GM21576 (cell line): ENCODE measurements around the gene NT5C1A.

Experiments used
- ATAC-seq: cut with Tn5 transposase; IDR thresholded peaks from one replicate; pipeline ENCODE4 v1.9.1; 2021; ENCODE audit warnings: mild to moderate bottlenecking, moderate library complexity; ENCODE audit not compliant: unreplicated experiment

The NT5C1A gene

DNA sequence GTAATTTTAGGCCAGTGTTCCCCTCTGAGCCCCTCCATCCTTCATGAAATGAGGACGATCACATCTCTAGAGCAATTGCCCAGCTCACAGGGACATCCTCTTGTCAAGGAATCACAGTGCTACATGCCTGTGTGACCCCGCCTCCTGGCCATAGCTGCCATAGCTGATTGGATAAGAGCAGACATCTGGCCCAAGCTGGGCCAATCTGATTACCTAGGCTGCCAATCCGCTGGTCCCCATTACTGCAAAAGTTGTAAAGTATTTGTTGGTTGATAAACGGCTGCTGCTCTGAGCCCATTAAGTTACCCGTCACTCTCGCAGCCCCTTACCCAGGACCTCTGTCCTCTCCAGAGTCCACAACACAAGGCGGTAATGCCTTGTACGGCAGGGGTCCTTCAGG lies 8.3 kb downstream of the NT5C1A start:
- ATAC-seq, result no peak

DNA sequence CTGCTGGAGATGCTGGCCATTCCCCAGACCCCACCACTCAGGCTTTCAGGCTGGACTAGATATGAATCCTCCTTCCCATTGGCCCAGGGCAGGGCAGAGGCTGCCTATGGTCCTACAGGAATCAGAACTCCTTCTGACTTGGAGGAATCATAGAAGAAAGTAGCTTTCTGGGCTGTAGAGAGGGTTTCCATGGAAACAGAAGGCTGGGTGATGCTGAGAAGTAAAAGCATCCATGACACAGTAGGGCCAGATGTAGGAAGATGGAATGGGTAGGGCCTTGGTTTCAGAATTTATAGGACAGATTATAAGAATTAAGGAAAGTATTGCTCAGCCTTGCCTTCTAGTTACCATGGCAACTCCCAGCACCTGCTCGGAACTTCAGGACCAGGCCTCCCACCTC lies 9.0 kb downstream of the NT5C1A start:
- ATAC-seq, result no peak

DNA sequence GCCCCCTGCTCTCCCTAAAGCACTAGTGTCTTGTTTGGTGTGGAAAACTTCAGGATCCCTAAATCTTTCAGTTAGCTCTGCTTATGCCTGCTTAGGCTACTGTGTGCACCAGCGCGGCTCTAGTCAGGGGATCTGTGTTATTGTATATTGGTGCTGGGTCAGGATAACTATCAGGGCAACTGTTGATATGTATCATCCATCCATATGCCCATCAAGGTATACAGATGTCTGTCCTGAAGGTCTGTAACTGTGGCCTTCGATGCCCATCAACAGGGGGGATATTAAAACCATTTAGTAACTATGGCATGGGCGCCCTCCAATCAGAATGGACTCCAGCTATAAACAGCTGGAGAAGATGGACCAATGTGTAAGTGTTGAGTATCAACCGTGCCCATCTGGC lies 12.4 kb downstream of the NT5C1A start:
- no peak for ATAC-seq

- ATAC-seq, result no peak
These were observed 12.8 kb downstream of the NT5C1A start for GRCh38 chr1:39659110-39659509.

DNA sequence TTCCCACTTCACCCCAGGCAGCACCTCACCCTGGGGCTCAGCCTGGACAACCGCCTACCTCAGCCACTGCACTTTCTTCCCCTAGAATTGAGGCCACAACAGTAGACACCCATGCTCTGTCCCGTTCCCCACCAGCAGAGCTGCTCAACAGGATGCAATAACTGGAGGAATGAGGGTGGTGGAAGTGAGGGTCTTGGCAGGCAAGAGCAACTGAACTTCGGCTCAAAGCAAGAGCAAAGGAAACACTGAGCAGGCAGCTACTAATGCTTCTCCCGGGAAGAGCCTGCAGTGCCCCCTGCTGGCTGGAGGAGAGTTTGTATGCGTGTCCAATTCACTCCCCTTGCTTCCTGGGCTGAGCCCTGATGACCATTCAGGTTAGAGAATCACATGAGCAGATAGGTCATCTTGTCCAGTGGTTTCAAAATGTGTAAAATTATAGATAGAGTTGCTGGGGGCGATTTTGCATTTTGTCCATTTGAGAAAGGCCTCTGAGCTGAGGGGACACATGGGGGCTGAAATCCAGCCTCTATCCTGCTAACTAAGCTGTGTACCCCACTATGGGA lies 13.9 kb downstream of the NT5C1A start:
- no peak for ATAC-seq

DNA sequence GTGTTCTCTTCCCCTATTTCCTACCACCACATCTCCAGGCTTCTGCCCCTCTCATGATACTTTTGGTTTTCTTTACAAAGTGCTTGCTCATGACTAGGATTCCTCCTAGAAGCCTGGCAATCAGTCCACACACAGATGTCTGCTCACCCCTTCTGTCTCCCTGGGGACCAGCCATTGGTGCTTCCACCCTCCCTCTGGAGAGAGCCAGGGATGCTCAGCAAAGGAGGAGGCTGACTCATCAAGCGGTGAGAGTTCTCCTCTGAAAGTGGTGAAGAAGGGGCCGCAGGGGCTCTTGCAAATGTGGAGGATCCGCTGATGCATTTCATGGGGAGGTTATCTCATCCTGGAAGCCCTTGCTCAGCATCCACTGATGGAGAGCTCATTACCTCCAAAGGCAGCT lies 14.5 kb downstream of the NT5C1A start:
- ATAC-seq, result no peak

DNA sequence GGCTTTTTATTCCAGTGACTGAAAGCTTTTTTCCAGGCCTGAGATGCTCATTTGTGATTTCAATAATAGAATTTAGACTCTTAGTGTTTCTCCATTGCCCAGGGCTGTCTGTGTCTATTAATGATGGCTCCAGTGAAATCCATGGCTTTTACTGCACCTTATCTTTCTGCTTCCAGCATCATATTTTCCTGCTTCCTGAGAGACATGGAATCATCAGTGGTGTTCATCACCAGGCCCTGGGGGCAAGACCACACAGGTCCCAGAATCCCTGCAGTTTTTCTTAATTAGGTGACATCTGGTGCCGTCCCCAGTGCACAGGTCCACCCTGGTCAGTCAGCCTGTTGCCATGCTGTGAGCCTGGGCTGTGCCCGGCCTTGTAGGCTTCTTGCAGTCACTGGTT lies 15.5 kb downstream of the NT5C1A start:
- ATAC-seq, result no peak

DNA sequence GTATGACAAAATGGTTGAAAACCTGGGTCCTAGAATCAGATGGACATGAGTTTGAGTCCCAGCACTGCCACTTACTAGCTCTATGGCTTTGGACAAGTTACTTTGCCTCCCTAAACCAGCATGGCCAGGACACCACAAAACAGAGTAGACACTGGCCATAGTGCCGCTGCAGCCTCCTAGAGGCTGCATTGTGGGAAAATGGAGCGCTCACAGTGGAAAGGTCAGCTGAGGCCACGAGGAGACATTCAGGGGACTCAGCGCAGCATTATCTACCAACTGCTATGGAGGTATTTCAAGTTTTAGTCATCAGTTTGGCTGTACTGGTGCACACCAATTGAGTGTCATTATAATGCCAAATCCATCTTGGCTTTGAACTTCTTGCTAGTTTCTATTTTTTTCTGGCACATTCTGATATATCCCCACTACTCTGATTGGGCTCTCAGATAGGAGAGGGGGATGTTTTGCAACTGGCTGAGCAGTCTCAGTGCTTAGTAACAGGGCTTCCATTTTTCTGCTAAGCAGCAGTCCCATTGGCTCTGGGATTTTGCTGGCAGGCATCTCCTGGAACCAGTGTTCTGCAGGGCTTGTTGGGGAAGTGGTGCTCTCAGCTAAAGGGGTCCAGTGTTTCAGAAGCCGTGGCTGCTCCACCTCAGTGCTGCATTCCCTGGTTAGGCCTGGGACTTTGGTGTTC lies 16.2 kb downstream of the NT5C1A start:
- ATAC-seq, result no peak

- ATAC-seq, result no peak
These were observed 17.6 kb downstream of the NT5C1A start for GRCh38 chr1:39654291-39654690.

DNA sequence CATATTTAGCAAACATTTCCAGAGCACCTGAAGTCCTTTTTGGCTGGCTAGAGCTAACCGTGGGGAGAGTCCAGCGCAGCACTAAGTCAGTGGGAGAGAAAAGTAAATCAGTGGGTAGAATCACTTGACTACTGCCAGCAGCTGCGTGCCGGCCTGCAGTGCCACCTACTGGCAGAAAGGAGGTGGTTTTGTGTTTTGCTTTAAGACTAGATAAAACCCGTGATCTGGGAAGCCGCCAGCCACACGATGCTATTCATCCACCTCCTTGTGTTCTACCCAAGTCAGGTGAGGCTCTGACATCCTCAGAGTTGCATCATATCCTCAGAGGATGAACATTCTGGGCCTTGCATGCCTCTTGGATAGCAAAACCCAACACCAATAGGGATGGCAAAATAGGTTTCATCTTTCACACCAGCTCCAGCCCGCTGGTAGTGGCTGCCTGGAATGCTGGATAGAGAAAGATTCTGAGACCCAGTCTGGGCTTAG lies 18.3 kb downstream of the NT5C1A start:
- ATAC-seq, result no peak

DNA sequence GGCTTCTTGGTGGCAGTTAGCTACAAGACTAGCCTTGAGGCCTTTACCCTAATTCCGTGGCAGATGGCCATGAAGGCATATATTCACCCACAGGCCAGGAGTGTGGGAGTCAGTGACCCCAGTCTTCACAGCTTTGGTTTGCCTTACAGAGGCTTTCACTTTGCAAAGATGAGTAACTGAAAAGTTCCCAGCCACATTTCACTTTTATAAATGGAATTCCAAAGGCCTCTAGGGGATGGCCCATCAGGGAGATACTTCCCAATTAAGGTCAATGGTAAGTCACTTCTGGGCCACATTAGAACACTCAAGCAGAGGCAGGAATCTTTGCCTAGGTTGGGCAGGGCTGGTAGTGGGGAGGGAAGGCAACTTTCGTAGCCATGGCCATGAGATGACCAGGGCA lies 19.4 kb downstream of the NT5C1A start:
- no peak for ATAC-seq

- no peak for ATAC-seq
These were observed 19.8 kb downstream of the NT5C1A start for GRCh38 chr1:39652105-39652504.

GRCh38 chr1:39650431-39650830 lies 21.5 kb downstream of the NT5C1A start:
- no peak for ATAC-seq

- no peak for ATAC-seq
These were observed 22.2 kb downstream of the NT5C1A start for GRCh38 chr1:39649636-39650185.

DNA sequence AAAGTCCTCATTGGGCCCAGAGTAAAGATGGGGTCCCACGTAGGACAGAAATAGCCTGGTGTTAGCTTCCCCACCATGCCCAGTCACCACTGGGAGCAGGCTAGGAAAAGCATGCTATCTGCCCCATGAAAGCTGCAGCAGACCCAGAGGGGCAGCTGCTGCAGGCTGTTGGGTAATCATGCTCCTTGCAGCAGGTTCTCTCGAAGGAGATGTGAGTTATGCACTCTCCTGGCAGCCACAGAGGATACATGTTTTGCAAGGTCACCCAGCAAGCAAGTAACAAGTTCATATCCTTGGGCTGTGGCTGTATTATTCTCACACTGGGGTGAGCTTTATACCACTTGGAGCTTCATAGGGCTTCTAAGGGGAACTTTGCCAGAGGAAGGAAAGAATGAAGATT lies 23.4 kb downstream of the NT5C1A start:
- no peak for ATAC-seq

DNA sequence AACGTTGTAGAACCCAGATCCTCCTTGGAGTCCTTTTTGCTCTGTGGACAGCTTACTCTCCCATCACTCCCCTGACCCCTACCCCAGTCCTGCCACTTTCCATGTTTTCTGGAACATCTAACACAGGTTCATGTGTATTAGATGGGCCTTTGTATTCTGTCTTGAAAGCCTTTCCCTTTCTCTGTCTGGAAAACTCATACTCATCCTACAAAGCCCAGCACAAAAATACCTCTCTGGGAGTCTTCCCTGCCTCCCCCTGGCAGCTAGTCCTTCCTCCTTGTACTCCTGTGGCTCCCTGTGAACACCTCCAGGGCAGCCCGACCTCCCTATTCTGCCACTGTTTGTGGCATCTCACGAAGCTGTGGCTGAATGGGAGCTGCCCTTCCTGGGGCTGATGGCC lies 24.7 kb downstream of the NT5C1A start:
- ATAC-seq, result no peak

DNA sequence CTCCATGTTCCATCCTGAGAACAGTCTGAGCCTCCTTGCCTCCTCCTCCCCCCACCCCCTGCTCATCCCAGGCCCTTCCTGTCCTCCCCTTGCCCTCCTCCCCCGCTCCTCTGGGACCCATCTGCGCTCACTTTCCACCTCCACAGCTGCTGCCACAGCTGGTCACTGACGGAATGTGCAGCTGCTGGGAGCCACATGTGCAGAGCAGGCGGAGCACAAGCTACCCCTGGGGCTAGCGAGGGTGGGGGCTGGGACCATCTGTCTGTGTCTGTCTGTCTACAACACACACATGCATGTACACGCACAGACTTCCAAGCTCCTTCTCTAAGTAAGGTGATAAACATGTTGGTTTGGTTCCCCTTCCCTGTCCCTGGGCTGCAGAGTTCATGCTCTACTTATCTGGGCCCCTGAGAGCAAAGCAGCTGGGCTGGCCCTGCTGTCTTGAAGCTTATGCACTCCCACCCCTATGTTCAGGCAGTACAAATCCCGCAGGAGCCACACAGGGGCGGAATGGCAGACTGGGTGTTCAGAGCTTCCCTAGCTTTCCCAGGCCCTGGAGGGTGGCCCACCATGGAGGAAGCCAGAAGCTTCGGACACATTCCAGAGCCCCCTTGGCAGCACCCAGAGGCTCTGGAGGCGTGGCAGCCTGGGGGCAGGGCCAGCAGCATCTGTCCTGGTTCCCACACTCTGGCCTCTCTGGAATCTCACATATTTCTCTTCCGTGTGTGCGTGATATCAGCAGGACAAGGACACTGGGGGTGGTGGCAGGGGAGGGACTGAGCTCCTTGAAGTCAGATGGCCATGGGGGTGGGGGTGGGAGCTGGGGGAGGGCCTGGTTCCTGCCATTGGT lies 25.4 kb downstream of the NT5C1A start:
- ATAC-seq, result no peak

GRCh38 chr1:39645411-39646043 lies 26.4 kb downstream of the NT5C1A start:
- no peak for ATAC-seq

GRCh38 chr1:39643705-39644104 lies 28.2 kb downstream of the NT5C1A start:
- ATAC-seq, result no peak

DNA sequence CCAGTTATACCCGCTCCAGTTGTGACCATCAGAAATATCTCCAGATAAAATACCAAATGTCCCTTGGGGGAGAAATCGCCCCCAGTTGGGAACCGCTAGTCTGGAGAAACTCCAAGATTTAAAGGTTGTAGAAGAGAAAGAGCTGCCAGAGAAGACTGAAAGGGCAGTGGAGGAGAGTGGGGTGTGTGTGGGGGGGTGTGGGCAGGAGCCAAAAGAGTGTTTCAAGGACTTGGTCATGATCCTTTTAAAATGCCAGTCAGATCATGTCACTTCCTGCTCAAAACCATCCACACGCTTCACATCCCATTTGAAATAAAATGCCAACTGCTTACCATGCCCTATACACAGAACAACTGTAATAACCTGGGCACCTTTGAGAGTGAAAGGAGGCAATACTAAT lies 29.1 kb downstream of the NT5C1A start:
- no peak for ATAC-seq

- ATAC-seq, result no peak
These were observed 31.0 kb downstream of the NT5C1A start for GRCh38 chr1:39640861-39641260.
